GM19023 (cell line): ENCODE measurements around the gene GOLGA1.
"Not testable (repeated sequence)": the region's sequence is repeated elsewhere in the genome, so short reads cannot be mapped to it uniquely, and the experiment has no call there.

Experiments used
- ATAC-seq: cut with Tn5 transposase; IDR thresholded peaks from one replicate; pipeline ENCODE4 v1.9.1; 2021; ENCODE audit warnings: mild to moderate bottlenecking, moderate library complexity; ENCODE audit not compliant: unreplicated experiment

GOLGA1 gene

DNA sequence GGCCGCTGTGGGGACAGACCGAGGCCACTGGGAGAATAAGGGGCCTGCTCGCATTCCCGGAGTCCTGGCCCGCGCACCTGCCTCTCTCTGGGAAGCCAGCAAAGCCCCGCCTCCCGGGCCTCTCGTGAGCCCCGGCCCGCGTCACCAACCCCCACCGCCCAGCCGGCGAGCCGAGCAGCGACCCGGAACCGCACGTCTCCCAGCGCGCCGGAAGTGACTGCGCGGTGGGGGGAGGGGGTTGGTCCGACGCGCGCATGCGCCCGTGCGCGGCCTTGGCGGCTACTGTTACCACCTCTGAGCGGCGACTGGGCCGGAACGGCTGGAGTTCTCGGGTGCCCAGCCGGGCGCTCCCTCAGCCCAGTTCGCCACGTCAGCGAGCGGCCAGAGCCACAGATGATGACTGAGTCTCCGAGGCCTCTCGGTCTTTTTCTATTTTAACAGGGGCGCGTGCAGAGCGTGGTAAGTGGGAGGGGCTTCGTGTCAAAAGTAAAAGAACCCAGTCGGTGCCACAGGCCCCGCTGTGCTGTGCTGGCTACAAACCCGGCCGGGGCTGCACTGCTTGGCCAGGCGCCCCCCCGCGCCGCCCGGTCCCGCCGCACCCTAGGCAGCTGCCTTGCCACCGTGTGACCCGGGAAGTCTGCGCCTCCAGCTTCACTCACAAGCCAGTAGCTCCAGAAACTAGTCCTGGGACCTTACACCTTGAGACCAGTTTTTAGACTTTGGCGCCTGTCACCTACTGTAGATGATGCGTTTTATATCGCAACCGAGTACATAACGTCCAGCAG is at the start of gene GOLGA1:
Gene GOLGA1 (minus strand): TSS at position 190 of the 785 bp plus-strand sequence. CDS start 2,372 bp downstream, outside the sequence.
- peak; percentile 80 for ATAC-seq

- no peak for ATAC-seq
Observed at GRCh38 chr9:124983698-124984097, 42.8 kb upstream of the GOLGA1 start.

- ATAC-seq = no peak
Observed at GRCh38 chr9:124980431-124980830, 39.5 kb upstream of the GOLGA1 start.

DNA sequence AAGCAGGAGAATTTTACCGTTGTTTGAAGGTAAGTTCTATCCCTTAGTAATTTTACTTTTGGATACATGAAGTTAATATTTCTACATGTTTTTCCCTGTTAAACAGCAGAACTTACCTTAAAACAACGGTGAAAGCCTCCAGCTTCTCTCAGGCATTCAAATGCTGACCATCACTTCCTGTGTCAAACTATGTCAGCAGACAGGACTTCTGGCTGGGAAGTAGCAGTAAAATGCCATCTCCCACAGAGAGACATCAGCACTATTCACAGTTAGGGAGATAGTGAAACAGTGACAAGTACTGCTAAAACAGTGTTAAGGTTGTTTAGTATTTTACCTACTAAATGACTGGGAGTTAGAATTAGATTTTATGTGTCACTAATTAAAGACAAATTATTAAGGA is 34.2 kb upstream of the GOLGA1 start:
- ATAC-seq = no peak

DNA sequence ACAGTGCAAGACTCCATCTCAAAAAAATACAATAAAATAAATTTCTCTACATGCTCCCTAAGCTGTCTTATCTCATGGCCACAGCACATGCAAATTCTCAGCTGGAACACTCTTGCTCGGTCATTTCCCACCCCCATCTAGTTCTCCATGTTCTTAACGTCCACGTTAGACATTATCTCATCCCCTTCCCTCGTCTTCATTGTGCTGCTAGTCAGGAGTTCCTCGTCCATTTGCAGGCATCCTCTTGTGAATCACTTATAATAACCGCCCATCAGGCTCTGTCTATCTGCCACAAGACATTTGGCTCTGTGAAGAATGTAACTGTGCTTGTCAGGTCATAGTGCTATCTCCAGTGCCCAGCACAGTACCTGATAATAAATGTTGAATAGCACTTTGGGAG is 32.9 kb upstream of the GOLGA1 start:
- no peak for ATAC-seq

DNA sequence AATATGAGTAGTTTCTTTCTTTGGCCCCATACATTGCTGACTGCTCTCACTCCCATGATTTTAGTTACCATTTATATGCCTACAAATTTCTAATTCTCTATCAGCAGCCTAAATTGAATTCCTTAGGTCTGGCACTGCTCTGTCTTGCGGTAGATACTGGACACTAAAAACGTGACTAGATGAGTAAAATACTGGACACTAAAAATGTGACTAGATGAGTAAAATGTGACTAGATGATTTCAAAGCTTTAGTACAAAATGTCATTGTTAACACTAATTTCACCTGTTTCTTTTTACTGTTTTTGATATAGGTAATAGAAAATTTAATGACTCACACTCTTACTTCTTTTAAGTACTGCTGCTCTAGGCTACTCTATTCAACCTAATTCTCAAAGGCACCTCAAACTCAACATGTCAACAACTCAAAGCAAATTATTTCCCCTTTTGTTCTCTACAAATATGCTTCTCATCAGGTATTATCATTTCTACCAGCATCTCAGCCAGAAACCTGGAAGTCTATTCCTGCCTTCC is 31.4 kb upstream of the GOLGA1 start:
- ATAC-seq = no peak

- ATAC-seq = no peak
Observed at GRCh38 chr9:124969401-124969800, 28.5 kb upstream of the GOLGA1 start.

DNA sequence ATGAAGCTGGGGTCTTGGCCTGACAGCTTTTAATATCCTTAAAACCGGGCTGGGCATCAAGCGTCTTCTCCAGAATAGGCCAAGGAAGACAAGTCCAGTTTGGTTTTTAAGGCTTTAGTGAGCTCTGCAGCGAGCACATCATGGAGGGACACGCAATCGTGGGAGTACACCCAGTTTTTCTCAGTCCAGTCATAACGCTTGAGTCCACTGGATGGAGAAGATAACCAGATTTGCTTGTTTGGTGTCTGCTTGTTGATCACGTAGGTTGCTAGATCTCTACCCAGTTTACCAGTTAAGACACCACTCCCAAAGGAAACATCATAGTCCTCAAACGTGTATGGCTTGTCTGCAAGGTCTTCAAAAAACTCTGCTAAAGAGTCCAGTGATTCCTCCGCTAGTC is 27.4 kb upstream of the GOLGA1 start:
- ATAC-seq = no peak

DNA sequence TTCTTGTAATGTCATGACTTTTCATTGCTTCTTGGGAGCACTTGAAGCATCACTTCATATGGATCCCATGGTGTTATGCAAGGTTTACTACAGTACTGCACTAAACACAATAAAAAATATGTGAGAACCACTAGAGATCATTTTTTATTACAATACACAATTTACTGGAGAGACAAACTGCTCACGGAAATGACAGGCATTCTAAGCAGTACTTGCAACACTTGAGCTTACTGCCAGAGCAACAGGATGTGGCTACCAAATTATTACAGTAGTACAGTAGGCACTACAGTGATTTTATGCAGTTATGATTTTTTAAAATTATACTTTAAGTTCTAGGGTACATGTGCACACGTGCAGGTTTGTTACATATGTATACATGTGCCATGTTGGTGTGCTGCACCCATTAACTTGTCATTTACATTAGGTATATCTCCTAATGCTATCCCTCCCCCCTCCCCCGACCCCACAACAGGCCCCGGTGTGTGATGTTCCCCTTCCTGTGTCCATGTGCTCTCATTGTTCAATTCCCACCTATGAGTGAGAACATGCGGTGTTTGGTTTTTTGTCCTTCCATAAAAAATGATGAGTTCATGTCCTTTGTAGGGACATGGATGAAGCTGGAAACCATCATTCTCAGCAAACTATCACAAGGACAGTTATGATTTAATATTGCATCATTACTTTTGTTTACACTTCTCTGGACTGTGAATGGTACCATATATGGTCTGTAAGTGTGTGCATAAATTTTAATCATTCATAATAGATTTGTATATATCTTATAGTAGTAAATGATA is 25.1 kb upstream of the GOLGA1 start:
- ATAC-seq = not testable (repeated sequence)

DNA sequence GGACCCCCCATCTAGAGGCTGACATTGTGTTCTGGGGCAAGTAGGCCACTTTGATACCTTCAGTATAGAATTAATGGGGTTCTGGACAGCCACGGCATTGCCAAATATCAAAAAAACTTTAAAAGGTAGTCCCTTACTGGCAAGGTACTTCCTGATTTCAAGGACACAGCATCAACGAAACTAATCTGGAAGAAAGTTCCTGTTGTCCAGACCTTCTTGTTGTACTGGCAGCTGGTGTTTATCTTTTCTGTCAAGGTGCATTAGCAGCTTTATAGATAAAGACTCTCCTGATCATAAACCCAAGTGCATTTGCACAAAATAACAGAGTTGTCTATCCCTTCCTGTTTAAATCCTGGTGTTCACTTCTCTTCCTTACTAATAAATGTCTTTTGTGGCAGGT is 23.7 kb upstream of the GOLGA1 start:
- ATAC-seq = no peak

DNA sequence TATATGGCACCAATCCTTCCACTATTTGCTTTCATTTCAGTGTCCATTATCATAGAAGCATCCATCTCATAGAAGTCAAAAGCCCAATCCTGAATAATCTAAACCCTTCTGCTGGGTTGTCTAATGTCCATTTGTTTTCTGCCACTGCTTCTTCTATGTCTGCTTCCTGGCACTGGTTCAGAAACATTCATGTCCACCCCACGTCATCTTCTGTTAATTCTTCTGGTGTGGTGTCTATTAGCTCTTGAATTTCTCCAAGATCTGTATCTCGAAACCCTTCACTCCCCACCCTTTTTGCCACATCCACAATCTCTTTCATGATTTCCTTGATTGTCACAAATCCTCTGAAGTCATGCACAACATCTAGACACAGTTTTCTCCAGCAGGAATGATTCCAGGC is 23.2 kb upstream of the GOLGA1 start:
- no peak for ATAC-seq

DNA sequence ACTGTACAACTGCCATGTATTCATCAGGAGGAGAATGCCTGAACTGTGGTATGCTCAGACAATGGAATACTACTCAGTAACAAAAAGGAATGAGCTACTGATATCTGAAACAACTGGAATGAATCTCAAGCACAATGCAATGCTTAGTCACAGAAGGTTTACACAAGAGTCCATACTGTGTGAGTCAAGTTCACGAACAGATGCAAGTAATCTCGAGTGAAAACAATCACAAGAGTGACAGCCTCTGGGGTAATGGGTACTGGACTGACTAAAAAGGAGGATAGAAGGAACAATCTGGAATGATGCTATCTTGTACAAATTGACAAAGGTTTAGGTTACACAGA is 19.5 kb upstream of the GOLGA1 start:
- no peak for ATAC-seq

- not testable (repeated sequence) for ATAC-seq
Observed at GRCh38 chr9:124959671-124960408, 19.0 kb upstream of the GOLGA1 start.

- no peak for ATAC-seq
Observed at GRCh38 chr9:124954255-124954654, 13.4 kb upstream of the GOLGA1 start.

GRCh38 chr9:124950050-124950718 is 9.3 kb upstream of the GOLGA1 start:
- no peak for ATAC-seq

GRCh38 chr9:124949387-124949786 is 8.5 kb upstream of the GOLGA1 start:
- ATAC-seq = no peak

- ATAC-seq = no peak
Observed at GRCh38 chr9:124947727-124948391, 7.0 kb upstream of the GOLGA1 start.

DNA sequence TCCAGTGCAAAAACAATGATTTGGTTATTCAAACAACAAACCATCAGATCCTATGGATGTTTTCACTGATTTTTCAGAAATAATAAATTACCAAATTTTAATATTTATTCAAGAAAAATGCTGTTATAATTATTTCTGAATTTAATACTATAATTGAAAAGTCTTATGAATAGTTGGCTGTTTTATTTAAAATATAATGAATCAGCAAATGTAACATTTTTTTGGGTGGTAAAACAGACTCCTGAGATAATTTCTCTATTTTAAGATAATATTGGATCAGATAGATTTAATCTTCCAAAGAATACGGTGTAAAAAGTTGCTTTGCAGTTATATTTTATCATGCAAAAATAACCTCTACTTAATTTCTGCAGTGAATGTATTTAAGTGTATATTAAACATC is 5.3 kb upstream of the GOLGA1 start:
- ATAC-seq = no peak

GRCh38 chr9:124941679-124942561 is 1.0 kb upstream of the GOLGA1 start:
- ATAC-seq = peak; percentile 25
